ENCODE measurements around the gene WDR7.

The WDR7 gene

DNA sequence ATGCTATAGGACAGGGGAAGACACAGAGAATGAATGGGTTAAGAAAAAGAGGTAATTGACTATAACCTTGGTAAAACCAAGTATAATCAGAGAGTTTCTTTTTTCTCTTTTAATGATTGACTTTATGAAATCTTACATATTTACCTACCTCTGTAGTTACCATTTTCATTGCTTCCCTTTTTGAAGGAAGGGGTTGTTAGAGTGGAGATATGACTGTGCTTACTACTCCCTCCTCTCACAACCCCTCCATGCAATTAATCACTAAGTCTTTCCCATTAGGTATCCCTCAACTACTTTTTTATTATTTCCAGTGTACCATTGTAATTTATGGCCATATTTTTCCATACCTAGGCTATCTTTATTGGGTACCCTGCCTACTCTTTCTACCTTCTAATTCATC is 71.4 kb downstream of the WDR7 start:
- no peak for DNase-seq (ENCODE audit: low read depth in 3 of 3)

GRCh38 chr18:56723068-56723467 is 71.9 kb downstream of the WDR7 start:
- DNase-seq (ENCODE audit: low read depth in 3 of 3) = no peak

DNA sequence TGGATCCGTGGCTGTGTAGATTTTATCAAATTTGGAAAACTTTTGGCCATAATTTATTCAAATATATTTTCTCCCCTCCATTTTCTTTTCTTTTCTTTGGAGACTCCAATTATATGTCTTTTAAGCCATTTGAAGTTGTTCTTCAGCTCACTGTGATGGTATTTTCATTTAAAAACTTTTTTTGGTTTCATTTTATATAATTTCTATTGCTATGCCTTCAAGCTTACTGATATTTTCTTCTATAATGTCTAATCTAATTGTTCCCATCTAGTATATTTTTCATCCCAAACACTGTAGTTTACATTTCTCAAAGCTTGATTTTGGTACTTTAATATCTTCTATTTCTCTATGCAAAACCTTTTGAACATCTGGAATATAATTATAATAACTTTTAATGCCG is 72.5 kb downstream of the WDR7 start:
- DNase-seq (ENCODE audit: low read depth in 3 of 3) = no peak

DNA sequence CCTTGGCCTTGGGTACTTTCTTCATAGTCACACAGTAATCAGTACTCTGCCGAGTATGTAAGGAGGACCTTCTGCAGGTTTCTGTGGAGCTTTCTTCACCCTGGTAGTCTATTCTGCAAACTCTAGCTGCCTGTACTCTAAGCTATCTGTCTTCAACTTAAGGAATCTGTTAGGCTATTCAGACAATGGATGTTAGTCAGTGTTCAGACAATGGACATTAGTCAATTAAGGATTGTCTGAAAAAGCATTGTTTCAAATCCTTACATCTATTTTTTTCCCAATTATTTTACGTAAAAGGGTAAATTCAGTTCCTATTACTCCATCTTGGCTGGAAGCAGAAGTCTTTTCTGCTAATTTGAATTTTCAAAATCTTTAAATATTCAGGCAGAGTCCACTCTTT is 75.7 kb downstream of the WDR7 start:
- DNase-seq (ENCODE audit: low read depth in 3 of 3) = no peak

DNA sequence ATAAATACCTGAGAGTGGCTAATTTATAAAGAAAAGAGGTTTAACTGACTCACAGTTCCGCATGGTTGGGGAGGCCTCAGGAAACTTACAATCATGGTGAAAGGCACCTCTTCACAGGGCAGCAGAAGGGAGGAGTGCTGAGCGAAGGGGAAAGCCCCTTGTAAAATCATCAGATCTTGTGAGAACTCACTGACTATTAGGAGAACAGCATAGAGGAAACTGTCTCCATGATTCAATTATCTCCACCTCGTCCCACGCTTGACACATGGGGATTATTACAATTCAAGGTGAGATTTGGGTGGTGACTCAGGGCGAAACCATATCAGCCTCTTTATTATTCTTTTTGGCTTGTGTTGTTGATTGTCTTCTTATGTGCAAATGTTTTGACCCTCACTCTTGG is 76.2 kb downstream of the WDR7 start:
- no peak for DNase-seq (ENCODE audit: low read depth in 3 of 3)

DNA sequence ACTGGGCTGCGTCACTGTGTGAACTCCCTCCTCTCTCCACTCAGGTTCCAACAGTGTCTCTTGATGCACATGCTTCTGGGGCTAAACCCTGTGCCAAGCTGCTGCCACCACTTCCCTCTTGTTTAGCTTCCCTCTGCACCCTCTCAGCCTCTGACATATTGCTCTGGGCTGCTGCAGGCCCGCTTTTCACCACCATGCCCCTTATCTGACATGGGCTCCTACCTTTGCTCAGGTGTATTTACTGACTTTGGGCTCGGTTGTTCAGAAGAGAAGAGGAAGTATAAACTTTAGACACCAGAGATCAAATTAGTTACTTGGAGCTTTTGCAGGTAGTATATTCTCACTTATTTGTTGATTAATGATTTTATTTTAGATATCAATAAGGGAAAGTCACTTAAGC is 77.6 kb downstream of the WDR7 start:
- DNase-seq (ENCODE audit: low read depth in 3 of 3) = no peak

- no peak for DNase-seq (ENCODE audit: low read depth in 3 of 3)
Measured at GRCh38 chr18:56738184-56738583, 87.0 kb downstream of the WDR7 start.

GRCh38 chr18:56739731-56740130 is 88.6 kb downstream of the WDR7 start:
- no peak for DNase-seq (ENCODE audit: low read depth in 3 of 3)

GRCh38 chr18:56740645-56741044 is 89.5 kb downstream of the WDR7 start:
- DNase-seq (ENCODE audit: low read depth in 3 of 3) = no peak

- DNase-seq (ENCODE audit: low read depth in 3 of 3) = no peak
Measured at GRCh38 chr18:56741685-56742084, 90.5 kb downstream of the WDR7 start.

GRCh38 chr18:56743115-56743514 is 92.0 kb downstream of the WDR7 start:
- DNase-seq (ENCODE audit: low read depth in 3 of 3) = no peak

DNA sequence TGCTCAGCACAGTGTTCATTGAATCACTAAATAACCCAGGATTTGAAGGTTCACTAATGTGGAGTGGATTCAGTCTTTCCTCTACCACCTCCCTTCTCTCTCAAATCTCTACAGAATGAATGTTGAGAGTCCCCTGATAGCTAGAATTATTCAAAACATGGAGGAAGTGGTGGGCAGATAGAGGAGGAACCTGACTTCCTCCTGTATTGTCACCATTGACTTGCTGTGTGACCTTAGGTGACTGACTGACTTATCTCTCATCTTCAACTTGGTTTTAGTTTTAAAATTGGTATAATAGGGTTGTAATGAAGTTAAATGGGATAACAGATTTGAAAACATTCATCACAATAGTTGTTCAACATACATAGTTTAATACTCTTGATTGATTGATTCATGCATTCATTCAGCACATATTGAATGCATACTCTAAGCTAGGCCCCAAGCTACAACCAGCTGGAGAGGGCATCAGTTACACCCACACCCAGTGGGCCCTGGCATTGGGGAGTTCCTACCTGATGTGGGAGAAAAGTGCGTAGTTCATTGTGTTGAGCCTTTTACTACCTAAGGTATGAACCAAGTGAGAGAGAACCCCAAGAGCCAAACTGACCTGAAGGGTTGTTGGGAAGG is 96.0 kb downstream of the WDR7 start:
- no peak for DNase-seq (ENCODE audit: low read depth in 3 of 3)

- DNase-seq (ENCODE audit: low read depth in 3 of 3) = no peak
Measured at GRCh38 chr18:56747857-56748256, 96.7 kb downstream of the WDR7 start.

DNA sequence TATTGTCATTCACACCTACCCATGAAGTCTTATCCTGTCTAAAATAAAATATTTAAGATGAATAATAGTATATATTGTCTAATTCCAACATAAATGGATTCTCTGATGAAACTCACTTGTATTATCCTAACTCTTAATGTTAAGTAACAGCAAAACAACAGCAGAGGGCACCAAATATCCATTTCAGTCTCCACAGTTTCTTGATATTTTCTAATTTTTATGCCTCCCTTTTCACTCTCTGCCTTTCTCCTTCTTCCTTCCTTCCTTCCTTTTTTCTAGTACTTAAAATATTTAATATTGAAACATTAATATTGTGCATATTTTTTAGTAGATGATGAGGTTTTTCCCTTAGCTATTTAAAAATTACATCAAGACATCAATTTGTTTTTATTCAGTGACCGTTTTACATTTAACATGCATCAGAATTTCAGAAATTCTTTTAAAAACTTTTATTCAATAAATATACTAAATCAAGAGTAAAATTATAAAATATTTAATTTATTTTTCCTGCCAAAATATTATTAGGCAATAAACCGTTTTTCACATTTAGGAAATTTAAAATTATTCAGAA is 97.6 kb downstream of the WDR7 start:
- no peak for DNase-seq (ENCODE audit: low read depth in 3 of 3)

- no peak for DNase-seq (ENCODE audit: low read depth in 3 of 3)
Measured at GRCh38 chr18:56756966-56757365, 105.8 kb downstream of the WDR7 start.

GRCh38 chr18:56770097-56770496 is 118.9 kb downstream of the WDR7 start:
- DNase-seq (ENCODE audit: low read depth in 3 of 3) = no peak

GRCh38 chr18:56770873-56771272 is 119.7 kb downstream of the WDR7 start:
- no peak for DNase-seq (ENCODE audit: low read depth in 3 of 3)

- no peak for DNase-seq (ENCODE audit: low read depth in 3 of 3)
Measured at GRCh38 chr18:56775701-56776100, 124.5 kb downstream of the WDR7 start.

DNA sequence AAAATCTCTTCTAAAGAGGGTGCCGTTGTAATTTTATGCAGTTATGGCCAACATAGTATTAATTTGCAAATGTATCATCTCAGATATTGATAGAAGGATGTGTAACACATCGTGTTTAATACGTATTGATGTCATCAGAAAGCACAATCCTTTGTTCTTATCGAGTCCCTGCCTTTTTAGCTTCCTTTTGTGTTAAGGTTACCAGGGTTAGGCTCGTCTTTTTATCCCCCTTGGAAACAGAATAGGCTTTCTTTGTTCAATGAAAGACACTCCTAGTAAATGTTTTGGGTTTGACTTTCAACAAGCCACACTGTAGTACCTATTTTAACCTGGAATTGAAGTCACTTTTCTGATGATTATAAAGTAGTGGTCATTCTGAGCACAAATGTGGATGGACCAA is 136.2 kb downstream of the WDR7 start:
- no peak for DNase-seq (ENCODE audit: low read depth in 3 of 3)

- no peak for DNase-seq (ENCODE audit: low read depth in 3 of 3)
Measured at GRCh38 chr18:56789004-56789888, 138.1 kb downstream of the WDR7 start.

DNA sequence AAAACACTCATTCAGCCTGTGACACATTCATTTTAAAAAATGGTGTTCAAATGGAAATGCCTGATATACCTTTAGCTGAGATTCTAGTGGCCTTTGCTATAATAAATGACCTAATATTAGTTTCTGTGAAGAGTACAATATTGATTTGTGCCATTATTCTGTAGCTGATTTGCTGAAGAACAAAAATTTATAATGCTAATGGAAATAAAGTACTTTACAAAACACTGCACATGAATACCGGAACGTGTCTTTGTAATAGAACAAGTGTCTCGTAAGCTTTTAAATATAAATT is 138.7 kb downstream of the WDR7 start:
- DNase-seq (ENCODE audit: low read depth in 3 of 3) = no peak

GRCh38 chr18:56795381-56795780 is 144.2 kb downstream of the WDR7 start:
- DNase-seq (ENCODE audit: low read depth in 3 of 3) = no peak

DNA sequence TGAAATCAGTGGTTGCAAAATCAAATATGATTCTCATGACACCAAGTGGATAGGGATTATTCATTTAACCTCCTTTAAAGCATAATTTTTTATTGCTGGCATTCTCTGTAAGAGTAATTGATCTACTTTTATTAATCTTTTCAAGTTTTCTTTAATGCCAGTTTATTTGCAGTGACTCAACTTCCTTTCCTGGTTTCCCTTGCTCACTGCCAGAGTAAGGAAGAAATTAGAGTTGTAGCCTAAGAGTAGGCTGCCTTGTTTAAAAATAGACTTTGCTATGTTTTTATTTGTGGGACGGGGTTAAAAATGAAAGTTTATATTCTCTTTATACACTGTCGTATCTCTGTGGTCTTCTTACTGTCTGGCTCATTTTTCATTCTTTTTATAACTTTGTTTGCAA is 148.6 kb downstream of the WDR7 start:
- DNase-seq (ENCODE audit: low read depth in 3 of 3) = no peak

Data from stimulated activated CD4-positive, alpha-beta T cell treated with anti-CD3 and anti-CD28 coated beads, TNF-alpha, amount 100 ng/mL, for 4 hours (primary cell).